Stimulated activated CD4-positive, alpha-beta T cell treated with anti-CD3 and anti-CD28 coated beads, TNF-alpha, amount 100 ng/mL, for 24 hours (primary cell): ENCODE data around the gene GPC6.

Experiments
- DNase-seq, 3 experiments: peaks; one replicate each; pipeline ENCODE4 v3.0.0-alpha.2; 2020; ENCODE audit warnings: low read depth in 3 of 3

The GPC6 gene

GRCh38 chr13:93966267-93966936, 739.8 kb downstream of the GPC6 start:
- no peak for DNase-seq

- DNase-seq = no peak
These were observed 740.7 kb downstream of the GPC6 start for GRCh38 chr13:93967286-93967685.

GRCh38 chr13:93975242-93975641, 748.6 kb downstream of the GPC6 start:
- DNase-seq = no peak

- no peak for DNase-seq
These were observed 749.9 kb downstream of the GPC6 start for GRCh38 chr13:93976528-93976927.

- no peak for DNase-seq
These were observed 751.4 kb downstream of the GPC6 start for GRCh38 chr13:93977986-93978385.

GRCh38 chr13:93981426-93981977, 754.9 kb downstream of the GPC6 start:
- no peak for DNase-seq

GRCh38 chr13:93982179-93982918, 755.7 kb downstream of the GPC6 start:
- DNase-seq = no peak

GRCh38 chr13:93984052-93984451, 757.4 kb downstream of the GPC6 start:
- DNase-seq = no peak

- DNase-seq = no peak
These were observed 758.3 kb downstream of the GPC6 start for GRCh38 chr13:93984876-93985275.

- DNase-seq = no peak
These were observed 760.9 kb downstream of the GPC6 start for GRCh38 chr13:93987458-93987857.

GRCh38 chr13:93991569-93991968, 765.0 kb downstream of the GPC6 start:
- no peak for DNase-seq

GRCh38 chr13:93996481-93996880, 769.9 kb downstream of the GPC6 start:
- DNase-seq = no peak

- DNase-seq = no peak
These were observed 779.7 kb downstream of the GPC6 start for GRCh38 chr13:94006296-94006695.

- no peak for DNase-seq
These were observed 780.5 kb downstream of the GPC6 start for GRCh38 chr13:94007072-94007471.

GRCh38 chr13:94009701-94010100, 783.1 kb downstream of the GPC6 start:
- DNase-seq = no peak

- no peak for DNase-seq
These were observed 787.9 kb downstream of the GPC6 start for GRCh38 chr13:94014461-94014860.

- DNase-seq = no peak
These were observed 793.8 kb downstream of the GPC6 start for GRCh38 chr13:94020426-94020825.

GRCh38 chr13:94020833-94021232, 794.2 kb downstream of the GPC6 start:
- no peak for DNase-seq

GRCh38 chr13:94028234-94028633, 801.6 kb downstream of the GPC6 start:
- DNase-seq = no peak

- no peak for DNase-seq
These were observed 802.0 kb downstream of the GPC6 start for GRCh38 chr13:94028650-94029049.

- DNase-seq = no peak
These were observed 804.0 kb downstream of the GPC6 start for GRCh38 chr13:94030415-94031119.

GRCh38 chr13:94031609-94032008, 805.0 kb downstream of the GPC6 start:
- no peak for DNase-seq

- no peak for DNase-seq
These were observed 806.5 kb downstream of the GPC6 start for GRCh38 chr13:94033098-94033497.
